DMS 273 (cell line): Measurements from ENCODE around the gene TMTC1.
A peak's percentile ranks its signal among the peaks of the same experiment; 100 is the strongest.

Source experiments
- DNase-seq: peaks from one replicate; lab custom pipeline; 2025; ENCODE audit not compliant: unreplicated experiment; lab: John Stamatoyannopoulos, UW

TMTC1 gene

DNA sequence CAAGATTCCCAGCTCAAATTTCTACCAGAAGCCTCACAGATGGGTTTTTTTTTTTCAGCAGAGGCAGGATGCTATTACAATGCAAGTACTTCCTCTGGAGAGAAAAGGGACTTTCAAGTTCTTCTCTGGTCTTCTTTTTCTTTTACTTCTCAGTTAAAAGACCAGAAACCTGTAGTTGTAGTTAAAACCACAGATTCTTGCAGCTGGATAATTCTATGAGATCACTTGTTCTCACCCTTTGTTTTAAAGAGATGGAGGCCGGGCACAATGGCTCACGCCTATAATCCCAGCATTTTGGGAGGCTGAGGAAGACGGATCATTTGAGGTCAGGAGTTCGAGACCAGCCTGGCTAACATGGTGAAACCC lies 238.7 kb downstream of the TMTC1 start:
- DNase-seq: no peak

DNA sequence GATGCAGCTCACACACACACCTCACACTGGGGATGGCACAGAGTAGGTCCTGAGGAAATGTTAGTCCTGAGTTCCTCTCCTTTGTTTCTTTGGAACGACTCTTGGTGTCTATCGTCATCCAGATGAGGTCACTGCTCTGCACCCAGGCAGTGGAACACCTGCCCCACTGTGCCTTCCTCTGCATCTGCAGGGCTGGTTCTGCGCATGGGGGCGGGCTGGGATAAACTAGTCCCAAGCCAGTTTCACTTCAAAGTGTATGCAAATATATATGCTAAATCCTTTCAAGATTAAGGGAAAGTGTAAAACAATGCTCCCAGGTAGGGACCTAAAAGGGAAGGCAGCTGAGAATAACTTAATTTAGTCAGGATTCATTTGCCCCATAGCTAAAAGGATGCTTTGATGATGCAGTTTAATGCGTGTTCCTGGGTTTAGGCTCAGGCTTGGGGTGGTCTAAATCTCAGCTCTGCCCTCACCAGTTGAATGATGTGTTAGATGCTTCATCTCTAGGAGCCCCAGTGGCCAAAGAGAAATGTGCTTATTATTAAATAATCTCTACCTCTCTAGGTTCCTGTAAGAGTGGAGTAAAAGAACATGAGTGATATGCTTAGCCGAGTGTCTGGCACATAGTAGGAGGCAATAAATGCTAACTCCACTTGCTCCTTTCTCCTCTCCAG lies 239.2 kb downstream of the TMTC1 start:
- DNase-seq: no peak

DNA sequence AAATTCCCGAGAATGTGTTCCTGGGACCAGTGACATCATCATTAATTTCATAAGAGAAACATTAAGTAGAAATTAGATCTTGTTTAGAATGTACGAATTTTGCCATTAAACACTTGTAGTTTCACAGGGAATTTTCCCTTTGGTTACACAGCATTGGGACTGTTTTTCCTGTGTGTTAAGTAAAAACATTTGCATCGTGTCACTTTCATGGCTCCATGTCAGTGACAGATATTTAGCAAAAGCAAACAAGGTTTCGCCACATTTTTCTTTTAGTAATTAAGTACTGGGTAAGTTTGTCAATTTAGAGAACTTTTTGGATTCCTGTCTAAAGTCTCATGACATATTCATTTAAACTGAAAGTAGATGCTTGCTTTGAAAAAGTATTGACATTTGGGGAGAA lies 240.7 kb downstream of the TMTC1 start:
- DNase-seq: no peak

DNA sequence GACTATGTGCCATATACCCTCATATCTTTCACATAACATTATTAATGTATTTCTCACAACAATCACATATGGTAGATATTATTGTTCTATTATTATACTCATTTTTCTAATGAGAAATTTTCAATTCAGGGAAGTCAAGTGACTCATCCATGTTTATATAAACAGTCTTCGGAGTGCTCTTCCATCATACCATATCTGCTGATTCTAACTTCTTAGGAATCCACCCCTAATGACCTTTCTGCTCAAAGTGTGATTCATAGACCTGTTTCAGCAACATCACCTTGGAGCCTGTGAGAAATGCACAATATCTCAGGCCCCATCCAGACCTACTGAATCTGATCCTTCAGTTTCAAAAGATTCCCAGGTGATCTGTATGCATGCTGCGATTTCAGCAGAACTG lies 246.4 kb downstream of the TMTC1 start:
- no peak for DNase-seq

DNA sequence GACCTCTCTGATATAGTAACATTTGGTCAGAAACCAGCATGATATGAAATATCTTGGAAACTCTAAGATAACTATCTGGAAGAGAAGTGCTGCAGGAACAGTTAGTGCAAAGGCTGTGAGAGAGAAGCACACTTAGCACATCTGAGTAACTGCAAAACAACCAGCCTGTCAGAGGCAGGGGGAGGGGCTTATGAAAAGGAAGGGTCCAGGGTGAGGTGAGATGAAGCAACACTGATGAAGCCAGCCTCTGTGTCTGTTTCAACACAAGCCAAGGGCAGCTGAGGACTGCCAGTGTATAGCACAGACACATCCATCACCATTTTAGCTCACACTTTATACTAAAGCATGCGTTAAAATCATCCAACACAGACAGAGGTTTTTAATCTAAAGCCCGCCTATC lies 248.8 kb downstream of the TMTC1 start:
- no peak for DNase-seq

DNA sequence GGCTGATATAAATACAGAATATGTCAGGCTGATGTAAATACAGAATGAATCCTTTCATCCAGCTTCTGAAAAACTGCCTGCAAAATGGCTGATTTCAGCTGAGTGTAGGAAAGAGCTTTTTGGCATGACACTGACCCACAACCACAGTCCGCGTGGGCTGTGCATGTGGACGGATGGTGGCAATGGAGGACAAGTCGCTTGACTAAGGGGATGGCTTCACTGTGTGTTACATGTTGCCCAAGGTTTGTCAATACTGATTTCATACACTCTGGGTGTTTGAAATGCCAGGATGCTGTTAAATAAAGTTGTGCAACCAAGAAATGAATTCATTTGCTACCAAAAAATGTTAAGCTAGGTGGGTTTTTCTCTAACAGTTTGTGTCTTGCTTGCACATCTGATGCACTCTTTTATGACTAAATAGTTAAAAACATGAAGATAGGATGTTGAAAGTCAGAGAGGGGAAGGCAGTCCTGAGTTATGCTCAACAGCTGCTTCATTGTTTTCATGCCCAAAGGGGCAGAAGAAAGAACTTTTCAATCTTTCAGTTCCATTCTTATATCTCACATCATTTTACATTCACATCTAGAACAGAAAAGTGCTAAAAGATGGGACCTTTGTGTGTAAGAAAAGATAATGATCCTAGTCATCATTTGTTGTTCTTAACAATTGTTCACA lies 249.8 kb downstream of the TMTC1 start:
- DNase-seq: no peak

DNA sequence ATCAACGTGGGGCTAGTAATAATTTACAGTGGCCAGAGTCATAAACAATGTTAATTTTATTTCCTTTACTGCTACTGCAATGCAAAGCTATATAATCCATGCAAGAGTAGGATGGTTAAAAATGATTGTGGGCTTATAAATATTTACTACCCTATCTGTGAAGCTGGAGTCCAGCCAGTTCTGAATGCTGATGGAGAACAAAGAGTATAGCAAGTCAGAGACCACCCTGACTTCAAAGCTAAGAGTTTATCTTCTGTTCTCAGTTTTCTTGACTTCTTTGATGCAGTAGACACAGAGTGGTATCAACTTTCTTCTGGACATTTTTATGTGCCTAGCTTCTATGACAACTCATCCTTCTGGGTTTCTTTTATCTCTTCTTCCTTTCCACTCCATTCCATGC lies 252.3 kb downstream of the TMTC1 start:
- no peak for DNase-seq

DNA sequence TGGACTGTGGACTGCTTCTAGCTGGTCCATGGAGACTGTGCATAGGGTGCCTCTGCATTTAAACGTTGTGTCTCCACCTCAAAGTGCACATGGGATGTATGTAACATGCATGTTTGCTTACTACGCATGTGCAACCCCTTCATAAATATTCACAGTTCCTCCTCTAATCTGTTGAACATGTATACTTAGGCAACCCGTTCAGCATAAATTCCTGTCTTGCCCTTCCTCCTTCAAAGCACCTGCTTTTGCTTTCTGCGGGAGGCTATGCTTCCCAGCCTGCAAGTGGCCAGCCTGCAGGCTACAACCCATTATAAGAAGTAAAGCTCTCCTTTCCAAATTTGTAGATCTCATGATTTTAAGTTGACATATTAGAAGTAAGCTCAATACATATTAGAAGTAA lies 253.3 kb downstream of the TMTC1 start:
- no peak for DNase-seq

DNA sequence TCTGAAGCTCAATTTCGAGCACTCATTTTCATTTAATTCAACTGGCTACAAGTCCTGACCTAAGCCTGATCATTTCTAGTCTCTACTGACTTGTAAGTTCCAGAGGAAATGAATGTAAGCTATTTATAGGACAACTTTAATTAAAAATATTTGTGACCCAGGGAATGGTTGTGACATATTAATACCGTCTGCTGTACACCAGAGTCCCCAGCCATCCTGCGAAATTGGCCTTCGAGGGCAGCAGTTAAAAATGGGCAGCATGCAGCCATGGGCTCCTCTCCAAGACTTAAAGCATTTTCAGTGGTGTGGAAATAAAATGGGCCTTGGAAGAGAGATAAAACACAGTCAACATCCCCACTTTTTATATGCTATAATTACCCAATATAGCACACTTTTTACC lies 255.6 kb downstream of the TMTC1 start:
- no peak for DNase-seq

DNA sequence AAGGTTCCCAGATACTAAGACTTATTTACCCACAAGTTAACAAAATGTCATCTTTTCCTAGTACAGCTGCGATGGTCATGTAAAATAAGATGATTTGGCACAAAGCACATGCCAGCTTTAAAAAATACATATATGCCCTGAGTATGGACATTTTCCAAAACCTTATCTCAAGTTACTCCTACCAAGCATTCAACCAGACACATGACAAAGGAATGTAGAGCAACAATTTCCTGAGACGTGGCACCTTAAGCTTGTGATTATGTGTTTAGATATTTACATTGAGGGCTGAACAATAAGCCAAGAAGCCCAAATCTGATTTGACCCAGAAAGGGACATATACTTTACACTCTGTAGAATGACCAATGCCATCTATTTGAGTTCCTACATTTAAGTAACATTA lies 261.8 kb downstream of the TMTC1 start:
- DNase-seq: no peak

DNA sequence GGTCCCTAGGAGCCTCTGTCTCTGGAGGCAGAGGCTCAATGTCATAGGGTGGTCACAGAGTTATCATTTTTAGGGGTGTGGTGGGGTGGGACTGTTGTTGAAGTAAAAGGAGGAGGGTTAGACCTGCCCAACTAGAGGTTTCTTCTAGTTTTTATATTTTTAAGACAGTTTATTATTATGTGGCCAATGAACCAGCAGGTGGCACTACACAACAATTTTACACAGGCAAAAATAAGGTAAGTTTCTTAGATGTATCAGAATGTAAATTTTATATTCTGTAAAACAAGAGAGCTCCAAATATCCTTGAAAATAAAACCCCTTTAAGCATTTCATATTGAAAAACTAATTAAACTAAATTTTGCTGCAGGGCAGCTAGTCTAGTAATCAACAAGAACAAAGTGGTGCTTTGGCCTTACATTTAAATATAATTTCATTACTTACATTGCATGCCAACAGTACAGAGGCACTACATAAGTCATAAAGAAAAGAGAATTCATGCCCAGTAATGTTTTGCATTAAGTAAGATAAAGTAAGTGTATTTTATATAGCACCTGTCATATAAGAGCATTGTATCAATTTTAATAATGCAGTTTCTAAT lies 264.1 kb downstream of the TMTC1 start:
- peak; percentile 50 for DNase-seq

DNA sequence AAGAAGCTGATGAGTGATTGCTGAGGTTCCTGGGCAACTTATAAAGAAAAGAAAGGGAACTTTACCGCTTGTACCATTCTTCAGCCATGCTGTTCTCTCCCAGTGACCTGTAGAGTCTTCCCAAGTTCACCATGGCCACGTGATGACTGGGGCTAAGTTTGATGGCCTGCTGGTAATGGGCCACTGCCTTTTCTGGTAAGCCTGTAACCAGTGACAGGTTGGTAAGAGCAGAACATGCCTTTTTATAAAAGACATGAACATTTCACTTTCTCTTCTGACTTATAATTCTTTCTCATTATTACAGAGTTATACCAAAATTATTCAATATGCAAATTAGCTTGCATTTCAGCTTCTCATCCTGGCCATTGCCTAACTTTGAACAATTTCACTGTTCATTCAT lies 265.3 kb downstream of the TMTC1 start:
- no peak for DNase-seq

DNA sequence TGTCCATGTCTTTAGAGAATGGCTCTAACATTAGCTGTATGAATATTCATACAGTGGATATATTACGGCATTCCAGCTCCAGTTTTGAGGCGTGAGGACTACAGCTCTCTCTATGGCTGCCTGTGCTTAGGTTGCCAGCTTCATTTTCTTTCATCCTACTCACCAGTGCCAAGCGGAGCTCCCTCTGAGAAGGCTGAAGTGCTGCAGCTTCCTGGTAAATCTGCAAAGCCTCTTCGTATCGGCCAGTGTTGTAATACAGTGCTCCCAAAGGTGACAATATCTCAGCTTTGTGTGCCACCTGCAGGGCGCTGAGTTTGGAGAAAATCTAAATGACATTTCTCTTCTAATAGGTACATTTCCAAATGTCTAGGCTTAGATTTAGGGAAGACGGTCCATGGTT lies 266.5 kb downstream of the TMTC1 start:
- DNase-seq: no peak

DNA sequence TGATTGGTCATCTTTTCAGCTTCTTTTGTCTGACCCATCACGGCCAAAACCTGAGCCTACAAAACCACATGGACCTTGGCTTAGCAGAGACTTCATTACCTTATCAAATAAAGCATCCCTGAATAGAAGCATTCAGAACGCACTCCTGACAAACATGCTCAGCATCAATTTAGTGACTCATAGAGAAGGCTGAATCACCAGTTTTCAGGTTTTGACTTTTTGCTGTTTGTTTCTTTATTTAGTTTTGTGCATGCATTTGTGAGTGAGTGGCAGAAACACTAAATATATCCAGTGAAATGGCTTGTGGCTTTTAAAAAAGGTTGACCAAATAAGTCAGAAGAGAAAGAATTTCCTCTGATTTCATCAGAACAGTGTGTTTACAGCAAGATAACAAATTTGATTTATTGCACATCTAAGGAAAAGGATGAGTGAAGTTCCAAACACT lies 267.3 kb downstream of the TMTC1 start:
- no peak for DNase-seq

DNA sequence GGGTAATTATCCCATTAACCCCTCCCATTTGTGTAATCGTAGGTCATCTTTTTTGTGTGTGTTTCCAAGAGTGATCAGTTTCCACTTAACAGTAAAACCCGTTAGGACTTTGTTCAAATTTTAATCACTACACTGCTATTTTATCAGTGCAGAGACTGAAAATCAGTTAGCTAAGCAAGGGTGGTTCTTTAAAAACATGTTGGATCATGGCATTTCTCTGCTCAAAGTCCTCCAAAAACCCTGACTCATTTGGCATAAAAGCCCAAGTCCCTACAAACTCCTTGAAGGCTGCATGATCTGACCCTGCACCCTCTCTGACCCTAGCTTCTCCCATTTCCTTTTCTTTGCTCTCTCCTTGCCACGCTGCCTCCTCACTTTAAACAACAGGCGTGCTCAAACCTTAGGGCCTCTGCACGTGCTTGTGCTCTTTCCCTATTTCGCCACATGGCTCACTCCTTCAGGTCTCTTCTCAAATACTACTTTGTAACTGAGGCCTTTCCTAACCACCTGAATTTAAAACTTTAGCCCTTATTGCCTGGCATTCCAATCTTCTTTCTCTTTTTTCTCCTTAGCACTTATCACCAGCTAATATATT lies 273.1 kb downstream of the TMTC1 start:
- DNase-seq: no peak

DNA sequence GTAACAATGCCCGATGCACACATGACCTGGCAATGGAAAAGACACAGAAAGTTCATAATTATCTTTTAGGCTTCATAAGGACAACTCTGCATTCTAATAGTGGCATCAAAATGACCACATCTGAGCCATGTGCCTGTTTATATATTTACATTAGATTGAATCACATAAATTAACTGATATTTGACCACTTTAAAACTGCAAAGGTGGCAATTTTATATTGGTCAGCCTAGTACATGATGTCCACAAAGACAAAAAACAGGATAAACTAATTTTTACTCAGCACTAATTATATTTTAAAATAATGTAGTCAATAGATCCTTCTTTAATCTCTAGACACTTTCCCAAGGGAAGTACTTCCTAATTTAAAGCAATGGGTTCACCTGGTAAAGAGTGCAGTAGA lies 274.2 kb downstream of the TMTC1 start:
- no peak for DNase-seq

DNA sequence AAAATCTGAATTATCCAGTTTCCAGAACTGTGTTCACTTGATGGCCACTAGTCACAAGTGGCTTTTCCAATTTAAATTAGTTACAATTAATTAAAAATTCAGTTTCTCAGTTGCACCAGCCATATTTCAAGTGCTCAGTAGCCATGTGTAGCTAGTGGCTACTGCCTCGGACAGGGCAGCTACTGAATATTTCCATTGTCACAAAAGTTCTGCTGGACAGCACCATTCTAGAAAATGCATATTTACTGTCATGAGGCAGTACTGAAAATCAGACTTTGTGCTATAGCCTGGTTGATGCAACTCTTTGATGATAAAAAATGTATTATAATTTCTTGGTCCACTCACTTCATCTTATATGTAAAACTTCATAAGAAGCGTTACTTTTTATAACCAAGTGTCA lies 274.8 kb downstream of the TMTC1 start:
- no peak for DNase-seq

DNA sequence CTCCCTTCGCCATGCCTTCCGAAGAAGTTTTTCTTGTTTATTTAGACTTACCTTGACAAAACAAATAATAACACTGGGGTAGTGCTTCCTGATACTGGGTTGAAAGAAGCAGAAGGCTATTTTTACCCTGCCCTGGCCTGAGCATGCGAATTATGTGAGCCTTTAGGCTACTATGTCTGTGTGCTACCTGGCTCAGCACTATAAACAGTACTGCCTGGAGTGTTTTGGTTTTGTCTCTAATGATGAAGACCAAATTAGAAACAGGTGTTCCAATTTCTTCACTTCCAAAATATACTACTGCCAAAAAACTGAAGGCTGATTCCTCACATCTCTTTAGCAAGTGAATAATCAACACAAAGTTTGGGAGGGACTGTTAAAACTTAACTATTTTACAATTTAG lies 278.6 kb downstream of the TMTC1 start:
- DNase-seq: no peak

DNA sequence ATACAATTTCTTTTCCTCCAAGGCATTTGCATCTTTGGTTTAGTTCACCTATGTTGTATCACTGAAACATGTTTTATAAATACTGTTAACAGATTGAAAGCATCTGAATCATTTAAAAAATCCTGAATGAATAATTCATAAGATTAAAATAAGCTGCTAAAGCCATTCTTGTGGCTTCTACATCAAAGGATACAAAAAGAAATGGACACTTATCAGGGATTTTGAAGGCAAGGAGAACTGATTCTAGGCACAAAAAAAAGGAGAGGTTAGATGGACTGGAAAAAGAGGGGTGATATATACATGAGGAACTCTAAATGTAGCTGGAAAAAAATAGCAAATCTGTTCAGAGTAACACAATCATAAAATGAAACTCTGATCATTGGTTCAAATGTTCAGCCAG lies 280.5 kb downstream of the TMTC1 start:
- no peak for DNase-seq

DNA sequence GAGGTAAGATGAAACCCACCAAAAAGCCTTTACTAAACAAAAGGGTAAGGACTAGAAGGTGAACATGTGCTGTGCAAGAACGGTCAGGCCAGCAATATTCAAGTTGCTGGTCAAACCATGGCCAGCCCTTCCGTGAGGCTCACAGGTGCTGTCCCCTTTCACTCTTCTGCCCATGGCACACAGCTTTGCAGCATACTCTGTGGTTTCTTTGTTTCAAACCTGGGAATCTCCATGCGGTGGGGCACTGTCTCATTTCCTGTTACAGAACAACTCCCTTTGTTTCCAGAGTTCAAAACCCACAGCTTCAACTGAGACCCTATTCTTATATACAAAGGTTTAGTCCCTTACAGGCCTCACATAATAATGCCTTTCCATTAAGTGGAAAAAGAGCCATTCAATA lies 284.5 kb downstream of the TMTC1 start:
- DNase-seq: no peak

DNA sequence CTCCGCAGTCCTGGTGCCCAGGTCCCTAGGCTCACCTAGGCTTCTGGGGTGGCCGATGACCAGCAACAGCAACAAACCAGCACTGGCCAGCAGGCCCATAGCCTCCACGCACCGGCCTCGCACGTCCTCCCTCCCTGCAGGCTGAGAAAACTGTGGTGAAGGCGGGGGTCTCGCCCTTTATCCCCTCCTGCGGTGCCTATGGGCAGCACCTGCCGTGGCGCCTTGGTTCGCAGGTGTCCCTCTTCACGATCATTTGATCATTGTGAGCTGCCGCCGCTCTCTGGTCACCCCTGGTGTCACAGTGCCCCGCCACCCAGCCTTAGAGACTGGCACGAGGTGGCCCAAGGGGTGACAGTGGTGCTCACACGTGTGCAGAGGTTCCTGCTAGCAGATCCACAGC lies 286.2 kb downstream of the TMTC1 start, which contains the start of gene OVCH1:
Gene OVCH1, minus strand, starts transcription at position 99 of the 400 bp plus-strand sequence. Its CDS starts 0 bp downstream, at position 99.
- no peak for DNase-seq

DNA sequence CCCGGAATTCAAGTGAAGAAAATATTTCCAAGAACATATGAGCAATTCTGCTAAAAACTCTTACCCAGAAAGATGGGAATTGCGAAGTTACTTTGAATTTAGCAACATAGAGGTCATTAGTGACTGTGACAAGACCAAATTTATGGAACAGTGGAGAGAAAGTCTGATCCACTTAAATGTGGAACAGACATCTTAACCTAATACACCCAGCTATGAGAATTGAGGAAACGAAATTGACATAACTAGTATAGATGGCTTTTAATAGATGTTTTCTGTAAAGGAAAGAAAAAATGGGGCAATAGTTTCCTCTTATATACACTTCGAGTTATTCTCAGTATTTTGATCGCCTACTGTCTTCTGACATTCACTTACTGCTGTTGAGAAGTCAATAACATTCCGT lies 290.9 kb downstream of the TMTC1 start:
- no peak for DNase-seq
